Endometrial microvascular endothelial cells (primary cell): ENCODE measurements around the gene MYL6. TPM values are rescaled to one million over a fixed set of nuclear protein-coding genes. Genes with fewer than 3 reads are reported as not detected.

Experiments
- in situ Hi-C: cut with HindIII; loops from 2 replicates; pipeline ENCODE4 v1.10.0; 2017; ENCODE audit warnings: low sequenced_read_pairs, low pct_unique_long_range_greater_than_20kb; ENCODE audit errors: inconsistent ontology term
- total RNA-seq: library from RNA; depleted of rRNA; stranded (reverse); fragments of >200 nt; gene quantifications from one replicate; pipeline ENCODE4 v1.2.3, GENCODE V29; 2015; ENCODE audit errors: inconsistent ontology term

The MYL6 gene
- total RNA-seq, 1 donor from 2014 or later = 2,953 TPM

DNA sequence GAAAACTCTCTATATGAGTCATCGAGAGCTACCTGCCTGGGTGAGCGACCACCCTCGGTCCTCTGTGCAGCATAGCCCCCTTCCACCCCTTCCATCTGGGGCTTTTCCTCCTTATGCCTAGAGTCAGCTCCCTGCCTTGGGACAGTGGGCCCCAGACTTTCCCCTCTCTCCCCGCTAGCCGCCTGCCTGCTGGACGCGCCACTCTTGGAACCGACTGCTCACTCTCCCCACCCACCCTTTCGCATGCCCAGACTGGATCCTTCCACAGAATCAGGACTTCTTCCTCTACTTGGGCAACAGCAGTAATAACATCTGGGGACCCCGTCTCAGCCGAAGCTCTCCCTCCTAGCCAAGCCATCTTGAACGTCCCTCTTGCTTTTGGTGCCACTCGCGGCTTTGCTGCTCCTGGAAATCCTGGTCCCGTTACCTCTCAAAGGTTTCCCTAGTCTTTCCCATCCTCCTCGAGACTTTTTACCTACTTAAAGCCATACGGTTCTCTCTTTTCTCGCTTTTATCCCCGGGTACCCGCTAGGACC is 29.4 kb upstream of the MYL6 start:
- in situ Hi-C loops = no loop called here

DNA sequence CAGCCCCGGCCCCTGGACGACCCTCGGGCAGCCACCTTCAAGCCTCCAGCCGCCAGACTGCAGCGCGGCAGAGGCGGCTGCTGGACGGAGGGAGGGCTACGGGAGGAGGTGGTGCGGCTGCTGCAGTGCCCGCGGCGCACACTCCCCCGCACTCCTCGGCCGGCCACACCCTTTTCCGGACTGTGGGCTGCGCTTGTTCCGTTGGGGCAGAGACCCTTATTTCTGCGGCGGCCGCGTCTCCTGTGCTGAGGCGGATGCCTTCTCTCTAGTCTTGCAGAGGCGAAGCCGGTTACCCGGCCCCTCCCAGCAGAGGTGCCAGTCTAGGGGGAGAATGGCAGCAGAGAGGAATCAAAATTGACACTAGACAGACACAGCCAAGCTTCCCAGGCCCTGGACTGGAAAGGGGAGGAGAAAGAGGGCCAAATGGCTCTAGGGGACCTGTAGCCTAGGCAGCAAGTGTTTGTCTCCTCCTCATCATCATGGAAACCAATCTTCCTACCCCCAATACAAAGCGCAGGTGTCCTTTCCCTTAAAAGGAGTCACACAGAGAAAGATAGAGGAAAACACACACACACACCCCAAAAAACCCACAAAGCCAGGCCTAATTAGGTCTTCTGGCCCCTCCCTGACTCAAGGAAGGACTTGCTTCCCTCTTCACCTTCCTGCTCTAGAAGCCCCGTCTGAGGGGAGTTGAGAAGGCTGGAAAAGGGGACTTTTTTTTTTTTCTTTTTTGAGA is 28.8 kb upstream of the MYL6 start:
- in situ Hi-C loops = no loop called here

DNA sequence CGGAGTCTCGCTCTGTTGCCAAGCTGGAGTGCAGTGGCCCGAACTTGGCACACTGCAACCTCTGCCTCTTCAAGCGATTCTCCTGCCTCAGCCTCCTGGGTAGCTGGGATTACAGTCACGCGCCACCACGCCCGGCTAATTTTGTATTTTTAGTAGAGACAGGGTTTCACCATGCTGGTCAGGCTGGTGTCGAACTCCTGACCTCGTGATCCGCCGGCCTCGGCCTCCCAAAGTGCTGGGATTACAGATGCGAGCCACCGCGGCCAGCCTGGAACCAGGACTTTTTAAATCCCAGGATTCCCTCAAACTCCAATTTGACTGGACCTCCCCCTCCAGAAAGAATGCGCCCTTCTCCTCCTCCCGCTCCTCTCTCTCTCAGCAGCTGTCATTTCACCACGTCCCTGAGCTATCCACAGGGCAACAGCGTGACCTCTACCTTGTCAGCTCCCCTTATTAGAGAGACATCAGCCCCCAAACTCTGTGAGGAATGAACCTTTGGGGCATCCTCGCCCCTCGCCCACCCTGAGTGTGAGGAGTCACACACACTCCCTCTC is 28.1 kb upstream of the MYL6 start:
- in situ Hi-C loops = no loop called here

DNA sequence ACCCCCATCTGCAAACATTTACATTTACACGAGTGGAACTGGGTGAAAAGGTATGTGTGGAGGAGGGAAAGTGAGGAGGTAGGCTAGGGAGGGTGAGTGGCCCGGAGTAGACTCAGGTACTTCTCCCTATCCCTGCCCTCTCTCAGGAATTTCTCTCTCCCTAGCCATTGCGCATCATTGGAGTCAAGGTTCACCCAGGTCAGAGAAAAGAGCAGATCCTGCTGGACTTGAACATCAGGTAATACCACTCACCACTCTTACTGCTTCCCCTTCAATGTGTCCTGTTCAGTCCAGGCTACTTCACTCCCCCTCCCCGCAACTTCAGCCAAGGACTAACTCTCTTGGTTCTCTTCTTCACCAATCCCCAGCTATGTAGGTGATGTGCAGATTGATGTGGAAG is 27.3 kb upstream of the MYL6 start:
- in situ Hi-C loops = no loop called here

DNA sequence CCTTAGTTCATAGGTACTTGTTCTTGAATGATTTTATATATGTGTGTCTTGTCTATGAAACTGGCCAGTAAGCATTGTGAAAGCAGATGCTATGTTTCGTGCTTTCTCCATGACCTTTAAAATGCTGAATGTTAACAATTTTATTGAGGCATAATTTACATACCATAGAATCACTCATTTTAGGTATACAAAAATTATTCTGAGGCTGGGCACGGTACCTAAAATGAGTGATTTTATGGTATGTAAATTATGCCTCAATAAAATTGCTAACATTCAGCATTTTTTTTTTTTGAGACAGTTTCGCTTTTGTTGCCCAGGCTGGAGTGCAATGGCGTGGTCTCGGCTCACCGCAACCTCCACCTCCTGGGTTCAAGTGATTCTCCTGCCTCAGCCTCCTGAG is 23.3 kb upstream of the MYL6 start:
- in situ Hi-C loops = no loop called here

DNA sequence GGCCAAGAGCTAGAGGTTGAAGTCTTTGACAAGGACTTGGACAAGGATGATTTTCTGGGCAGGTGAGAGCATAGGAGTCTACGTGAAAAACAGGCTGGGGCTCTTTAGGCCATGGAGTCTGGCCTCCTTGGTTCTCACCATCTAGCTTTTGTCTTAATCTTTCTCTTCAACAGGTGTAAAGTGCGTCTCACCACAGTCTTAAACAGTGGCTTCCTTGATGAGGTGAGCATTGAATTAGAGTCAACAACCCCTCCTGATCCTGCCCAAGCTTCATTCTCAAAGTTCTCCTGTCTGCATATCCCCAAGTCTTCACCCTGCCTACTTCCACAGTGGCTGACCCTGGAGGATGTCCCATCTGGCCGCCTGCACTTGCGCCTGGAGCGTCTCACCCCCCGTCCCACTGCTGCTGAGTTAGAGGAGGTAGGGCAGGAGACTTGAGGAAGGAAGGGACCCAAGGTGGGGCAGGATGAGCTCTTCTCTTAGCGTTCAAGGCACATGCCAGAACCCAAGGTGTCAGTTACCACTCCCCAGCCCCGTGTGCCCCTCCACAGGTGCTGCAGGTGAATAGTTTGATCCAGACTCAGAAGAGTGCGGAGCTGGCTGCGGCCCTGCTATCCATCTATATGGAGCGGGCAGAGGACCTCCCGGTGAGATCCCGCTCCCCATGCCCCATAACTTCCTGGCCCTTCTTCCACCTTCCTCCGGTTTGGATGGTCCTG is 20.1 kb upstream of the MYL6 start:
- in situ Hi-C loops = no loop called here

DNA sequence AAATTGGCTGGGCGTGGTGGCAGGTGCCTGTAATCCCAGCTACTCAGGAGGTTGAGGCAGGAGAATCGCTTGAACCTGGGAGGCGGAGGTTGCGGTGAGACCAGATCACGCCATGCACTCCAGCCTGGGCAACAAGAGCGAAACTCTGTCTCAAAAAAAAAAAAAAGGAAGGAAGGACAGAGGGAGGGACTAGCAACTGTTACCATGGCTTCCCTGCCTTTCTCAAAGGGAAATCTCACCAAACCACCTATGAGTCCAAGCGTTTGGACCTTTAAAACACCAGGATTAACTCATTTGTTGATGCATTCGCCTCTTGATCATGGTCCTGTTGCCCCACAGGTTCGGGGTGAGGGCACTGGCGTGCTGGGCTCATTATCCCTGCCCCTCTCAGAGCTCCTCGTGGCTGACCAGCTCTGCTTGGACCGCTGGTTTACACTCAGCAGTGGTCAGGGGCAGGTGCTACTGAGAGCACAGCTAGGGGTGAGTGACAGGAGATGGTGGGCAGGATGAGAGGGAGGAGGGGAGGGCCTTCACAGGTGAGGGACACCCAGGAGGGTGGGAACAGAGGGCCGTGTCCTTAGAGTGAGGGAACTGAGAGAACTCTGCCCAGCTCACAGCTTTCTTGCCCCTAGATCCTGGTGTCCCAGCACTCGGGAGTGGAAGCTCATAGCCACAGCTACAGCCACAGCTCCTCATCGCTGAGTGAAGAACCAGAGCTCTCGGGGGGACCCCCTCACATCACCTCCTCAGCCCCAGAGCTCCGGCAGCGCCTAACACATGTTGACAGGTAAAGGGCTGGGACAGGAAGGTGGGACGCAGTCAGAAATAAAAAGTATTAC is 16.0 kb upstream of the MYL6 start:
- in situ Hi-C loops = no loop called here

DNA sequence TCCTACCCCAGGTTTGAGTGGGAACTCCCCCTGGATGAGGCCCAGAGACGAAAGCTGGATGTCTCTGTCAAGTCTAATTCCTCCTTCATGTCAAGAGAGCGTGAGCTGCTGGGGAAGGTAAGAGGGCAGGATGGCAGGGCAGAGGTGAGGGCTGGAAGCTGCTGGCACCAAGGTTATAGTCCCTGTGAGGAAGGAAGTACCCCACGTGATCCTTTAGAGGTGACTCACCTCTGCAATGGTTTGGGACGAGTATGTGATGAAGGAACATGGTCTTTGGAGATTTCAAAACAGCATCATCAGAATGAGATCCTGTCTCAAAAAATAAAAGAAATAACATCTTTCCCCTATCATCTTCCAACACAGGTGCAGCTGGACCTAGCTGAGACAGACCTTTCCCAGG is 14.9 kb upstream of the MYL6 start:
- in situ Hi-C loops = no loop called here

DNA sequence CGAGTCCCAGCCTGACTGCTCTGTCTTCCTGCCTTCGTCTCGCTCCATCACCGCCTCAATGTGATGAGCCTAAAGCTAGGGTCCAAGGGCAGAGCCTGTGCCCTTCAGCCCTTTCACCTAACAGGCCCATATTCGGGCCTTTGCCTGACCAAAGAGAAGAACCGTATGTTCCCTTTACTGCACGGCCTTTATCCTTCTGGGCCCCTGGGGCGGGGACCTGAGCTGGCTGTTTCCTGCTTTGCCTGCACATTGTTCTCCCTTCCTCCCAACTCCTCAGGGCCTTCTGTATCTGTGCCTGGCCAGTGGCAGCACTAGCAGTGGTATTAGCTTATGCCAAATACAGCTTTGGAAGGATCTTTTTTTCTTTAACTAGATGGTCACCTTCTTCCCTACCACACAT is 14.3 kb upstream of the MYL6 start:
- in situ Hi-C loops = no loop called here

DNA sequence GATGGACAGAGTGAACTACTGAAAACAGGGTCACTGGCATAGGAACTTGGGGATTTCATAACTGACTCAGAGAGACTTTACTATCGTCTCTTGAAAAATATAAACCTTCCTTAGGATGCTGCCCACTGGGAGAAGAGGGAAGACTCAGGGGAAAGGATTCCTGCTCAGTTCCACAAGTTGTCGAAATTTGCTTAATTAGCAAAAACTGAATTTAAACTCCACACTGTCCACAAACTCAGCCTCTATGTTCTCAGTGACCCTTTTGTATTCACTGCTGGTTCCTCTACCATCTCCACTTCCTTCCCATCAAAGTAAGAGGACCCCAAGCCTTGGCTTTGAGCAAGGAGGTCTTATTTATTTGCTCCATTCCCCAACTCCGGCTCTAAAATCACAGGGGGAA is 12.9 kb upstream of the MYL6 start:
- in situ Hi-C loops = no loop called here

DNA sequence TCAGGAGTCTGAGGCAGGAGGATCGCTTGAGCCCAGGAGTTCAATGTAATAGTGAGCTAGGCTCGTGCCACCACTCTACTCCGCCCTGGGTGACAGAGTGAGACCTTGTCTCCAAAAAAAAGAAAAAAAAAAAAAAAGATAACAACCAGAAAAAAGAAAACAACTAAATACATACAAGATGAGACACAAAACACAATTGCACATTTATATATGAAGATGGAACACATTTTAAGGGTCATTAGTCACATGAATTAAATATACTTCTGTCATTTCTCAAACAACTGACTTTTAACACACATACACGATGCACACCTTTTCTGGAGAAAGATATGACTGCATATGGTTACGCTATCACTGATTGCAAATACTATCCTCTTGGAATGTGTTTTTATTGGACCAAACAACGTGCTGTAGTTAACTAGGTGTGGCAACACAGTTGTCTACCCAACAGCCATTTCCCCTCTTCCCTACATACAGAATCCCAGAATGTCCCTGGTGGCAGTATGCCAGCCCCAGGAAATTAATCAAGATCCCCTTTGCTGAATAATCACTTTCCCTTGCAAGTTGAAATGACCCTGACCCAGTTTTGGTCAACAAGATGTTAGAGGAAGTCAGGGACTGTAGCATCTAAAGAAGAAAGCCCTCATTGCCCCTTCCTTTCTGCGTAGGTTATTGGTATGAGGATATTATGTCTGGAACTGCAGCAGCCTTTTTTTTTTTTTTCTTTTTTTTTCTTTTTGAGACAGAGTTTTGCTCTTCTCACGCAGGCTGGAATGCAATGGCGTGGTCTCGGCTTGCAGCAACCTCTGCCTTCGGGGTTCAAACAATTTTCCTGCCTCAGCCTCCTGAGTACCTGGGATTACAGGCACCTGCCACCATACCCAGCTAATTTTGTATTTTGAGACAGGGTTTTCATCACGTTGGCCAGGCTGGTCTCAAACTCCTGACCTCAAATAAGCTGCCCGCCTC is 11.4 kb upstream of the MYL6 start:
- in situ Hi-C loops = no loop called here

DNA sequence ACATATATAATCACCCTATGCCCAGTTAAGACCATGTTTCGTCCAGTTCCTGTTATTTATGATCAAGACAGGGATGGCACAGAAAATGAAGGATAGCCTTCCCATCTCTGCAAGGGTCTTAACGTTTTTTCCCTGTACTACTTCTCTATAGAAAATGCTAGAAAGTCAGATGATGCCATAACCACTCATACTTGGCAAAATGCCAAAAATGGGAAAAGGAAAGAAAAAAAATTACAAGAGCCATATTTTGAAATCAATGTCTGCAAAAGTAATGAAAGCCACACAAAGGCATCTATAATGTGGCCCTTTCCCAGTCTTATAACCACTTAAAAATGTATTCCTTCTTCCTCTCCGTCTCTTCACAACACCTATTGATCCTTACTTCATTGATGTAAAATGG is 7.6 kb upstream of the MYL6 start:
- in situ Hi-C loops = no loop called here

DNA sequence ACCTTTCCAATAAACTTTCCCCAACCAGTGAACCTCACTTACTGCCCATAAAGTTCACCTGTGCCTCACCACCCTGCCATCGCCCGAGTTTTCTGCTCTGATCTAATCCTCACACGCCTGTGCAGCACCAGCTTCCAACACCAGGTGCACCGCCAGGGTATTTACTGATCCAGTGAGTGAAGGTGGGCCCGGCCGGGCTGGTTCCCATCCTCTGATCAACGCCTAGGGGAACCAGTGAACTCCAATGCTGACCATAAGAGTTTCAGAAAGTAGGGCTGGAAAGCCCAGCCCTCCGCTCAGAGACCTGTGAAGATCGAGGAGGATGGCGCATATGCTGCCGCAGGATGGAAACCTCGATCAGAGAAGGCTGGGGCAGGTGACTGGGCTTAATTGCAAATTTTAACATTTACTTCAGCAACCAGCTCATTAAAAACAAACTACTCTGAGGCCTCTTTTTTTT is 6.5 kb upstream of the MYL6 start:
- in situ Hi-C loops = no loop called here

DNA sequence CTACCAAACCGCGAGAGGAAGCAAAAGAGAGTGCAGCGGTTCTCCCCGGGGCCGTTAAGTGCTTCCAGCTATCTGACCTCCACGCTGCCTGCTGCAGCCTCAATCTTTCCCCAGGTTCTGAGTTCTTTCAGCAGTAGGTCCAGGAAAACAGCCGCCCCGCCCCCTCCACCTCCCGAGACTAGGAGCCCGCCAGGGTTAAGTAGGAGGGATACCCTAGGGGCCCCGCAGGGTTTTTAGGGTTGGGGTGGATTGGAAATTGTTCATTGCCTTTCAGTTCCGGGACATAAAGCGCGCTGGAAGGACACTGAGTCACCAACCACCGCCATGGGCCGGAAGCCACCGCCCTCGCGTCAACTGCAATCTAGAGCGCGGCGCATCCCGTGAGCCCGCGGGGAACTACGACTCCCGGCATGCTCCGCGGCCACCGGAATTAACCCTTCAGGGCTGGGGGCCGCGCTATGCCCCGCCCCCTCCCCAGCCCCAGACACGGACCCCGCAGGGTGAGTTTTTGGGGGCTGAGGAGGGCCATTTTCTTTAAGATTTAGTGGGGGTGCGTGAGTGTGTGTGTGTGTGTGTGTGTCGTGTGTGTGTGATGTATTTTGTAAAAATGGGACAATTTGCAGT is 5.9 kb upstream of the MYL6 start, which contains the start of gene MYL6B:
MYL6B (plus strand) TSS at position 456 of the 624 bp plus-strand sequence. CDS start 1,332 bp downstream, outside the sequence.
- in situ Hi-C loops = no loop called here

DNA sequence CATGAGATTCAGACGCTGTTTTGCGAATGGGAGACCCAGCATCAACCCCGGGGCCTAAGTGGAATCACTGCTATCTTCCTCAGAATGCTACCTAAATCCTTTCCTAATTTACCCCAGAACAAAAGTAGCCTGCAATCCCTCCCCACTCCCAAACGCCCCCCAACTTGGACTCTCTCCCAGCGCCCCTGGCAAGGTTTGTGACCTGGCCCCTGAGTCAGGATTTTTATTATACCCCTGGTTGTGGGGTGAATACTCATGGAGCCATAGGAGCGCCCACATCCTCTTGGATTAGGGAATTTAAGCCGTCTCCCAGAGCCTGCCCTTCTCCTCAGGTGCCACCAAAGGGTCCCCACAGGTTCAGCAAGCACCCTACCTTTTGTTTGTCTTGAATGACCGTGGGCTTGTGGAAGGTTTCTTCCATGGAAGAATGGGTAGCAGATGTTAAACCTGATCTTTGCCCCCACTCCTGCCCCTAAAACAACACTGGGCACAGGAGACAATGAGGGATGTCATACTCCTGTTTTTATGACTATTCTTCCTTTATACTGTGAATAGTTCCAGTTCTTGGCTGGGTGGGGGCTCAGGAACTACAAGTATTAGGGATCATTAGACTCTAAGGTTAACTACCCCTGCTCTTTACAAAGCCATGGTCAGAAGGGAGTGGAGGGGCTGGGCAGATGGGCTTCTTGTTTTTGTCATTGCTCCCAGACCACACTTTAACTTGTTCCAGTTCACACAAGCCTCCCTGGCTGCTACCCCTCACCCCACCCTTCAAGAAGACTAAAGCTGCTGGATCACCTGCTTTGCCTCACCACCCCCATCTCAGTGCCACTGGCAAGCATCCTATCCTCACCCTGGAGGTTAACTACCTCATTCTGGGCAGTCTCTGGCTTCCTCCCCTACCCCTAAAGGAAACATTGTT is 5.1 kb upstream of the MYL6 start:
- in situ Hi-C loops = no loop called here

DNA sequence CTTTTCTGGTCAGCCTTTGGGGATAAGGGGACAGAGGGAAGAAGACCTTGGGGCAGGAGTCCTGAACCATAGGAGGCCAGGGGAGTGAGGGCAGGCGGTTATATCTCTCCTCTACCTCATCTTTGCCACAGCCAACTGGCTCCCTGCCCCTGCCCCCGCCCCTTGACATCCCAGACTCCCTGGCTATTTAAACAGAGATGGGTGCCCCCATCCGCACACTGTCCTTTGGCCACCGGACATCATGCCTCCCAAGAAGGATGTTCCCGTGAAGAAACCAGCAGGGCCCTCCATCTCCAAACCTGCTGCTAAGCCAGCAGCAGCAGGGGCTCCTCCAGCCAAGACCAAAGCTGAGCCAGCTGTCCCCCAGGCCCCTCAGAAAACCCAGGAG is 4.5 kb upstream of the MYL6 start:
- in situ Hi-C loops = no loop called here
